ENCODE measurements around the gene RSBN1L.

The RSBN1L gene

GRCh38 chr7:77734659-77735421 lies 38.6 kb downstream of the RSBN1L start:
- DNase-seq: no peak

DNA sequence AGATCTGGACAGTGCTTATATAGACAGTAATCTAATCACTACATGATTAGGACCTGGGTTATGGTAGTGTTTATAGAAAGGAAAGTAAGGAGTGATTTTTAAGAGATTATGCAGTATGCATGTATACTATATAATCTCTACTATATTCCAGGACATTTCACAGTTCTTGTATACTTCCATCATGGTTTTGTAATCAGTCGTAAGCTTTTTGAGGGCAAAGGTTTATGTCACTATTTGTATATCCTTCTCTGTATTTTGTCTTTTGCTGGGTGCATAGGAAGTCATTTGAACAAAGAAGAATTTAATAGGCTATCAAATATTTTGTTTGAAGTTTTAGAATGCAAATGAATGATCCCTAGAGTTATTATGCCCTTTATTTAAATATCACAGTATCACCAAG lies 39.2 kb downstream of the RSBN1L start:
- DNase-seq: no peak

GRCh38 chr7:77736991-77737390 lies 40.7 kb downstream of the RSBN1L start:
- DNase-seq: no peak

GRCh38 chr7:77738382-77738781 lies 42.1 kb downstream of the RSBN1L start:
- no peak for DNase-seq

DNA sequence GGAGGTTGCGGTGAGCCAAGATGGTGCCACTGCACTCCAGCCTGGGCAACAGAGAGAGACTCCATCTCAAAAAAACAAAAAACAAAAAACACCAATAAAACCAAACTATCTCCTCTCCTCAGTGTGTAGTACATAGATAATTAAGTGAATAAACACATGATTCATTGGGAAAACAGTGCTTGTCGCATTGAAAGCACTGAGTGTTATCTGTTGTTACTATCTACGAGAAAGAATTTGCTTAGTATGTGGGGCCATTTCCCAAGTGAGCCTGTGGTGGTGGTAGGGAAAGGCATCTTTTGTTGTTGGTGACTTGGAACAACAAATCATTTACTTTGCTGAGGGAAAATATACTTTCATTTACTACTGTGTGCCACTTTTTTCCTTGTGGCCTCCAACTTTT lies 42.6 kb downstream of the RSBN1L start:
- DNase-seq: peak; percentile 69

DNA sequence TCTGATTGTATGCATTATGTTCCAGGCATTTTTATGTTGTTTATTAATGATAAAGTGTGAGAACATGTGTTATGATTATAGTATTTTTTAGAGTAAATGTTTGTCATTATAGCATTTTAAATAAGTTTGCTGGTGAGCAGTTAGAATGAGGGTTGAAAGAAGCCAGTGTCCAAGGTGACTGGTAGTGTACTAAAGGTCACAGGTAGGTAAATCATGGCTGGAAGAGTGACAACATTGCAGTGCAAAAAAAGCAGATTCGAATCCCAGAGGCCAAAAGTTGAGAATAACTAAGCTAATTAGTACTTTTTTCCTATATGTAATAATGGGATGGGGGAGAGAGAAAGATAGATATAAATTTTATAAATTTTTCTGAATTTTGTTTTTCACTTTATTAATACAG lies 44.0 kb downstream of the RSBN1L start:
- no peak for DNase-seq

DNA sequence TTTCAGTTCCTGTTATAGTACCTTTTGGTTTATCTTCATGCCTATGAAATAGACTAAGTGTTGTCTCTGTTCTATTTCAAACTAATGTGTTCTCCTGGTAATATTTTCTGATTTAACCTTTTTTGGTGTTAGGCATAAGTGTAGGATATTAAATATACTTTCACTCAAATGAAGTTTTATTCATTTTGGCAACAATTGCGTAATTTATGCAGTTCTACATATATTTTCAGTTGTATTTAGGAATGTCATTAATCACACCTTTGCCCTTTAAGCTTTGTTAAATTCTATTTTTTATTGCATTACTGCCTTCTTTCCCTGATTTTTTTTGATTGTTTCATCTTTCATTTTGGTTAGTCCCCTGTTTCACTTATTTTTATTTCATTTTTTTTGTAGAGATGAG lies 47.3 kb downstream of the RSBN1L start:
- DNase-seq: no peak

- no peak for DNase-seq
These were observed 49.5 kb downstream of the RSBN1L start for GRCh38 chr7:77745746-77746145.

GRCh38 chr7:77746164-77746823 lies 50.0 kb downstream of the RSBN1L start:
- DNase-seq: no peak

DNA sequence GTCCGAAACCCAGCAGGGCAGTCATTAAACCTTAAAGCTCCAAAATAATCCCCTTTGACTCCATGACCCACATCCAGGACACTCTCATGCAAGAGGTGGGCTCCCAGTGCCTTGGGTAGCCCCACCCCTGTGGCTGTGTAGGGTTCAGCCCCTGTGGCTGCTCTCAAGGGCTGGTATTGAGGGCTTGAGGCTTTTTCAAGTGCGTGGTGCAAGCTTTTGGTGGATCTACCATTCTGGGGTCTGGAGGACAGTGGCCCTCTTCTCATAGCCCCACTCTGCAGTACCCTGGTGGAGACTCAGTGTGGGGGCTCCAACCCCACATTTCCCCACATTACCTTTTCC lies 50.5 kb downstream of the RSBN1L start:
- no peak for DNase-seq

- peak; percentile 35 for DNase-seq
These were observed 50.9 kb downstream of the RSBN1L start for GRCh38 chr7:77747178-77747577.

GRCh38 chr7:77747718-77748117 lies 51.5 kb downstream of the RSBN1L start:
- no peak for DNase-seq

- DNase-seq: no peak
These were observed 55.8 kb downstream of the RSBN1L start for GRCh38 chr7:77752016-77752415.

GRCh38 chr7:77753173-77753572 lies 56.9 kb downstream of the RSBN1L start:
- peak; percentile 66 for DNase-seq

GRCh38 chr7:77757589-77757988 lies 61.3 kb downstream of the RSBN1L start:
- no peak for DNase-seq

DNA sequence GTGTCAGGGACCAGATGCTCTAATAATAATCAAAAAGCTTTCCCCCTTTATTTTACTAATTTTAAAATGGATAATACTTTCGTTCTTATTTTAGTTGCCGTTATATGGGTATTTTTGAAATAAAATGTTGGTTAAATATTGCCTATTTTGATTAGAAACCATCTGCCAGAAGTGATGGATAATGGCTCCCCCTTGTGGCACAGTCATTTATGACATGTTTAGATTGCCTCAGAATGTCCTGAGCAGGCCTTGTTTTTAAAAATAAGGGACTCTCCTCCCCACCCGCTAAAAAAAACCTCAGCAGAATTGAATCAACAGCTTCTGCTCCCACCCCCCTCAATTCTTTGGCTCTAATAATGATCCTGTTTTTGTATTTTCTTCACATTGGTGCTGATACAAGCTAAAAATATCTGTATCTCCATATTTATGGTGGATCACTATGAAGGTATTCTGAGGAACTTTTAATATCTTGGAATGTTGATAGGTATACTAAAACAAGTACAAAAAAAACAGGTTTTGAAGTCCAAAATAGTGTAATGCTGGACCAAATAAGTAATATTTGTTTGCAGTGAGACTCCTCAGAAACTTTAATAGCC lies 63.1 kb downstream of the RSBN1L start:
- peak; percentile 75 for DNase-seq

DNA sequence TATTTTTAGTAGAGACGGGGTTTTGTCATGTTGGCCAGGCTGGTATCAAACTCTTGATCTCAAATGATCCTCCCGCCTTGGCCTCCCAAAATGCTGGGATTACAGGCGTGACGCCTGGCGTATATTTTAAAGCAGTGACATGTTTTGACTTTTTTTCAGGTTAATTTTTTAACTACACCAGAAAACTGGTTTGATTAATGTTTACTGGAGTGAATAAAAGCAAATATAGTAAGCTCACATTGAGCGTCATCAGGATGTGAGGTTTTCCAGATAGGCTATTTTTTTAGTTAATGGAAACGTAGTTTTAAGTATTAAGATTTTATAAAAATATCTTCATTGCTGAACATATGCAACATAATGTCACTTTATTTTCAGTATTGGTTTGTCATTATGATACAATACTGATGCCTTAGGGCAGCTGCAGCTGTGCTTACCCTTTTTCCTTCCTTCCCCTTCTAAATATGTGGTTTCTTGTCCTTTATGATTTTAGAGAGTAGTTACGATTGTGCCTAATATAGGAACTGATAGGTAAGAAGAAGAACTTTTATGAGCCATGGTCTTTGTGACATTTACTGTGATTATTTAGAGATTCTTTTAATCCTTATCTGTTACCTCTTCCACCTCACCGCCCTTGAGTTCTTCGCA lies 64.7 kb downstream of the RSBN1L start:
- no peak for DNase-seq

DNA sequence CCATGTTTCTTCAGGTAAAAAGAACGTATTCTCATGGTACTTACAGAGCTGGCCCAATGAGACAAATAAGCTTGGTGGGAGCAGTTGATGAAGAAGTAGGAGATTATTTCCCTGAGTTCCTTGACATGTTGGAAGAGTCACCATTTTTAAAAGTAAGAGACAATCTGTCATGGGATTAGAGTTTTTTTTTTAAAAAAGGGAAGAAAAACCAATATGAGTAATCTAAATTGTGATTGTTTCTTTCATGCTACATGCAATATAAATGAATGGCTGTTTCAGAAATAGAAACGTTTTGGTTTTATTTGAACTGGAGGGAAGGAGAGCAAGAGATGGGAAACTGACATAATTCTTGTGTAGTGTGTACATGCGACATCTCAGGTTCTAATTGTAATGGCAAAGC lies 69.2 kb downstream of the RSBN1L start:
- no peak for DNase-seq

GRCh38 chr7:77765906-77766800 lies 69.9 kb downstream of the RSBN1L start:
- no peak for DNase-seq

- no peak for DNase-seq
These were observed 70.7 kb downstream of the RSBN1L start for GRCh38 chr7:77766801-77767605.

- DNase-seq: no peak
These were observed 74.1 kb downstream of the RSBN1L start for GRCh38 chr7:77770316-77770715.

GRCh38 chr7:77771901-77772300 lies 75.6 kb downstream of the RSBN1L start:
- no peak for DNase-seq

Measured in DMS53 (cell line).